ENCODE results near the gene MCM9. TPM values are rescaled to one million over a fixed set of nuclear protein-coding genes. Genes with fewer than 3 reads are reported as not detected.
A peak's percentile ranks its signal among the peaks of the same experiment; 100 is the strongest.

MCM9 gene
- 10 to 100 TPM in 1 of 2 donors, 1 to 10 TPM in 1; 9.9 to 33.9 TPM for total RNA-seq

- H3K4me3 ChIP-seq: peak within 1 kb of the TSS; percentile 47 to 58
- H3K27me3 ChIP-seq: no peaks in the 10 kb centered on the region
- peak within 1 kb of the TSS; percentile 88 to 98 (median 94) for H3K27ac ChIP-seq
- H3K36me3 ChIP-seq (replicated peaks in 1 of 2; ENCODE audit: insufficient read depth in 1 of 2, low read depth in 2 of 2): peaks cover 0 to 4% of the 10 kb centered on the region in 2 donors
- H3K4me1 ChIP-seq: peaks cover 23% of the 10 kb centered on the region
- TF ChIP-seq POLR2A (IDR thresholded peaks at IDR 0.05) (peak; percentile 64 to 77 (median 72)), CTCF (IDR thresholded peaks at IDR 0.05) (peak in 1 of 7 experiments; percentile 8)
- intact Hi-C loops (cut with DNase I): no loop called here
- no peaks in the 10 kb centered on the region for H3K9me3 ChIP-seq
- ATAC-seq (peak; percentile 95), DNase-seq (peak; percentile 91 to 94 (median 93))
- WGBS, 2 donors: 0% methylated on average over 43 to 78 of the region's 95 CpGs
Observed at GRCh38 chr6:118934461-118935330, at the start of gene MCM9. TSS of gene MCM9 (minus strand) at chr6:118935159. CDS start at chr6:118931723, 3,436 bp downstream.

- Histone ChIP-seq H3K27ac (no peak overlapping the region), H3K9me3 (no peaks in the 10 kb centered on the region), H3K4me3 (no peak overlapping the region), H3K27me3 (no peaks in the 10 kb centered on the region), H3K36me3 (replicated peaks in 1 of 2; ENCODE audit: insufficient read depth in 1 of 2, low read depth in 2 of 2) (no peaks in the 10 kb centered on the region), H3K4me1 (no peaks in the 10 kb centered on the region)
- no peak for ATAC-seq
- TF ChIP-seq POLR2A (IDR thresholded peaks at IDR 0.05) (no peak), CTCF (IDR thresholded peaks at IDR 0.05) (no peak)
- 94 to 96% methylated on average over 2 of the region's 2 CpGs for WGBS, 2 donors
- intact Hi-C loops (cut with DNase I): no loop called here
- no peak for DNase-seq
Observed at GRCh38 chr6:118984342-118984741, 49.4 kb upstream of the MCM9 start.

- DNase-seq (no peak), ATAC-seq (no peak)
- no peaks in the 10 kb centered on the region for H3K4me1 ChIP-seq
- no peaks in the 10 kb centered on the region for H3K9me3 ChIP-seq
- no peak overlapping the region for H3K4me3 ChIP-seq
- no peaks in the 10 kb centered on the region for H3K27me3 ChIP-seq
- TF ChIP-seq POLR2A (IDR thresholded peaks at IDR 0.05) (no peak), CTCF (IDR thresholded peaks at IDR 0.05) (no peak)
- 86 to 88% methylated on average over 3 of the region's 3 CpGs for WGBS, 2 donors
- H3K36me3 ChIP-seq (replicated peaks in 1 of 2; ENCODE audit: insufficient read depth in 1 of 2, low read depth in 2 of 2): no peaks in the 10 kb centered on the region
- no peak overlapping the region for H3K27ac ChIP-seq
- intact Hi-C loops (cut with DNase I): no loop called here
Observed at GRCh38 chr6:118982575-118982911, 47.6 kb upstream of the MCM9 start.

- no peak overlapping the region for H3K4me3 ChIP-seq
- intact Hi-C loops (cut with DNase I): no loop called here
- no peak overlapping the region for H3K27ac ChIP-seq
- no peak for DNase-seq
- no peaks in the 10 kb centered on the region for H3K27me3 ChIP-seq
- H3K4me1 ChIP-seq: no peaks in the 10 kb centered on the region
- no peak for TF ChIP-seq POLR2A (IDR thresholded peaks at IDR 0.05)
- no peak for TF ChIP-seq CTCF (IDR thresholded peaks at IDR 0.05)
- WGBS, 2 donors: 69 to 90% methylated on average over 6 of the region's 6 CpGs
- no peaks in the 10 kb centered on the region for H3K9me3 ChIP-seq
- H3K36me3 ChIP-seq (replicated peaks in 1 of 2; ENCODE audit: insufficient read depth in 1 of 2, low read depth in 2 of 2): no peaks in the 10 kb centered on the region
- ATAC-seq: no peak
Observed at GRCh38 chr6:118981884-118982574, 47.1 kb upstream of the MCM9 start.

Measured in body of pancreas (tissue), 4 donors.